Dermis microvascular lymphatic vessel endothelial cell (primary cell): ENCODE results near the gene PKN2. TPM values are rescaled to one million over a fixed set of nuclear protein-coding genes. Genes with fewer than 3 reads are reported as not detected.
"Not testable (repeated sequence)": the region's sequence is repeated elsewhere in the genome, so short reads cannot be mapped to it uniquely, and the experiment has no call there.

Experiments used
- DNase-seq, 2 donors: peaks; one replicate each; pipeline versions ENCODE4 v3.0.0 to v3.0.0-alpha.2; 2010; ENCODE audit warnings: low read depth in 2 of 2
- total RNA-seq: library from RNA; depleted of rRNA; stranded (reverse); fragments of >200 nt; gene quantifications from 2 replicates; pipeline ENCODE4 v1.2.1, GENCODE V29; 2014

PKN2 gene
- total RNA-seq, 1 donor from 2014 or later, result 18.4 TPM

- peak in 1 of 2 donors; percentile 35 for DNase-seq
Measured at GRCh38 chr1:88877382-88877825, 193.3 kb downstream of the PKN2 start.

- no peak for DNase-seq
Measured at GRCh38 chr1:88877911-88878310, 193.8 kb downstream of the PKN2 start.

GRCh38 chr1:88878731-88879130 lies 194.7 kb downstream of the PKN2 start:
- no peak for DNase-seq

- not testable (repeated sequence) for DNase-seq
Measured at GRCh38 chr1:88880717-88881116, 196.6 kb downstream of the PKN2 start.

GRCh38 chr1:88883156-88883555 lies 199.1 kb downstream of the PKN2 start:
- DNase-seq, result no peak

Other genes with a start within 250 kb of the PKN2 start
- 34.4 and 34.8 TPM in 2 replicates for gene GTF2B, start 207.3 kb downstream of the PKN2 start, total RNA-seq